K562 (cell line): ENCODE results near the gene STUB1. TPM values are rescaled to one million over a fixed set of nuclear protein-coding genes. Genes with fewer than 3 reads are reported as not detected.

Experiments used
- ATAC-seq: fragments of 200-7000 bp; cut with Tn5 transposase; 3 replicates; pipeline ENCODE4 v1.9.1; 2020; ENCODE audit warnings: moderate library complexity
- BruUV-seq: library from RNA; stranded (reverse); fragments of 400-500 nt; replicated peaks from 2 replicates; lab custom pipeline; 2021; lab: Mats Ljungman, UMichigan
- CTCF ChIA-PET: fragments of 300-600 bp; formaldehyde crosslinking; extraction: SDS; loops from one replicate; lab custom pipeline; 2021; ENCODE audit warnings: low intra/inter-chr PET ratio; lab: Yijun Ruan, JAX
- POLR2A ChIA-PET: fragments of 300-600, 350-650 bp; sonication (Branson Sonifier 250); formaldehyde crosslinking; extraction: SDS; loops from one replicate; lab custom pipeline; 2021; ENCODE audit warnings: antibody characterized with exemption, inconsistent platforms; lab: Yijun Ruan, JAX
- DNase-seq, 4 experiments: peaks; one replicate each; pipeline versions ENCODE4 v3.0.0 to v3.0.0-alpha.2; 2011 to 2018; ENCODE audit warnings: low spot score in 3 of 4, mixed read lengths in 3 of 4; ENCODE audit errors: extremely low read depth in 1 of 4
- FAIRE-seq: peaks from 2 replicates; lab custom pipeline; 2011; peaks lifted over from hg19 to GRCh38; lab: Jason Lieb, UNC
- H2AFZ ChIP-seq: 2 replicates; pipeline ENCODE4 v1.6.0; 2011; ENCODE audit warnings: low read depth, low read length, control low read depth, inconsistent platforms
- H3K27ac ChIP-seq: fragments of 200-600 bp; 3 replicates; pipeline ENCODE4 v1.8.0; 2011; ENCODE audit warnings: low read depth, mild to moderate bottlenecking, control low read depth, inconsistent platforms, low read length, moderate library complexity, mixed read lengths; ENCODE audit errors: extremely low read depth
- H3K27me3 ChIP-seq, 2 experiments: fragments of 300-600 bp in 1 of 2; 2 replicates in 1 of 2; 3 replicates in 1 of 2; pipeline versions ENCODE4 v1.6.0 to v1.8.0; 2011; ENCODE audit warnings: inconsistent platforms in 2 of 2, low read length in 2 of 2, mild to moderate bottlenecking in 1 of 2, mixed read lengths in 1 of 2, moderate library complexity in 1 of 2; ENCODE audit not compliant: control insufficient read depth in 2 of 2, insufficient read depth in 2 of 2
- H3K36me3 ChIP-seq: fragments of 300-600 bp; 3 replicates; pipeline ENCODE4 v1.8.0; 2011; ENCODE audit warnings: mild to moderate bottlenecking, low read length, inconsistent platforms; ENCODE audit not compliant: control insufficient read depth, insufficient read depth
- H3K4me1 ChIP-seq, 2 experiments: fragments of 200-600 bp in 1 of 2; replicated peaks in 1 of 2; 2 replicates in 1 of 2; 3 replicates in 1 of 2; pipeline versions ENCODE4 v1.5.1 to v1.8.0; 2011; ENCODE audit warnings: inconsistent platforms in 2 of 2, low read length in 2 of 2, mild to moderate bottlenecking in 1 of 2, mixed read lengths in 1 of 2, moderate library complexity in 1 of 2; ENCODE audit not compliant: control insufficient read depth in 2 of 2, insufficient read depth in 2 of 2
- H3K4me2 ChIP-seq: 2 replicates; pipeline ENCODE4 v1.6.1; 2011; ENCODE audit warnings: low read length, control low read depth, inconsistent platforms, mixed read lengths; ENCODE audit not compliant: insufficient read depth
- H3K4me3 ChIP-seq: fragments of 200-600 bp; sonication (generic), shearing (Covaris generic); 2 replicates; pipeline ENCODE4 v1.5.1; 2016; ENCODE audit warnings: control low read depth, inconsistent platforms
- H3K79me2 ChIP-seq: fragments of 200-600 bp; 3 replicates; pipeline ENCODE4 v1.8.0; 2011; ENCODE audit warnings: low read length, inconsistent platforms; ENCODE audit not compliant: control insufficient read depth, insufficient read depth
- H3K9ac ChIP-seq, 2 experiments: 2 replicates each; pipeline versions ENCODE4 v1.6.0 to v1.6.1; 2011; ENCODE audit warnings: low read depth in 2 of 2, low read length in 2 of 2, control low read depth in 1 of 2, inconsistent platforms in 1 of 2, mild to moderate bottlenecking in 1 of 2, mixed read lengths in 1 of 2; ENCODE audit not compliant: insufficient read depth in 1 of 2
- H3K9me1 ChIP-seq: one replicate; pipeline ENCODE4 v1.6.0; 2011; ENCODE audit warnings: inconsistent platforms, mild to moderate bottlenecking, low read length, moderate library complexity; ENCODE audit not compliant: control insufficient read depth, insufficient read depth
- H3K9me3 ChIP-seq: replicated peaks from 2 replicates; pipeline ENCODE4 v1.5.1; 2011; ENCODE audit warnings: low read depth, low read length, inconsistent platforms; ENCODE audit not compliant: control insufficient read depth, insufficient read depth
- H4K20me1 ChIP-seq: replicated peaks from 2 replicates; pipeline ENCODE4 v1.6.1; 2011; ENCODE audit warnings: low read length, inconsistent platforms, mixed read lengths; ENCODE audit not compliant: control insufficient read depth, insufficient read depth
- CBX1 ChIP-seq: sonication (generic); IDR thresholded peaks from 2 replicates; pipeline ENCODE4 v1.6.1; 2016; ENCODE audit warnings: antibody characterized with exemption, low read depth, mild to moderate bottlenecking
- CHD4 ChIP-seq: fragments of 200-600 bp; sonication (generic); IDR thresholded peaks from 3 replicates; pipeline ENCODE4 v1.6.1; 2012; ENCODE audit warnings: low read depth, mild to moderate bottlenecking, mixed read lengths, low read length, inconsistent platforms; ENCODE audit not compliant: insufficient read depth, insufficient replicate concordance, poor library complexity, severe bottlenecking
- ESRRB ChIP-seq: fragments of 250-450 bp; sonication (Bioruptor Pico); IDR thresholded peaks from 2 replicates; pipeline ENCODE4 v1.5.0; 2020; ENCODE audit warnings: mild to moderate bottlenecking, moderate library complexity, borderline replicate concordance
- KLF1 ChIP-seq: fragments of 450-650 bp; IDR thresholded peaks from 2 replicates; pipeline ENCODE4 v1.6.1; 2016; ENCODE audit warnings: missing genetic modification characterization, missing compliant biosample characterization
- NR2F6 ChIP-seq: fragments of 450-650 bp; formaldehyde crosslinking; IDR thresholded peaks from 2 replicates; pipeline ENCODE4 v1.4.0; 2020; ENCODE audit warnings: mild to moderate bottlenecking
- POLR2AphosphoS5 ChIP-seq: IDR thresholded peaks from 2 replicates; pipeline ENCODE4 v1.6.1; 2011; ENCODE audit warnings: mild to moderate bottlenecking, low read depth, low read length, moderate library complexity; ENCODE audit not compliant: control insufficient read depth, insufficient read depth
- POLR2G ChIP-seq: fragments of 200-400 bp; formaldehyde crosslinking; IDR thresholded peaks from 2 replicates; pipeline ENCODE4 v1.6.1; 2017; ENCODE audit warnings: low read depth, mild to moderate bottlenecking, antibody characterized with exemption, low read length, moderate library complexity
- RBM25 ChIP-seq: fragments of 200-400 bp; formaldehyde crosslinking; IDR thresholded peaks from 2 replicates; pipeline ENCODE4 v1.6.1; 2018; ENCODE audit warnings: low read length, low read depth, moderate library complexity; ENCODE audit not compliant: severe bottlenecking
- RCOR1 ChIP-seq, 2 experiments: IDR thresholded peaks; 2 replicates each; pipeline ENCODE4 v1.6.1; 2012; ENCODE audit warnings: low read depth in 2 of 2, low read length in 2 of 2, borderline replicate concordance in 1 of 2, improper control_type of control experiment in 1 of 2
- SRSF1 ChIP-seq: fragments of 200-400 bp; formaldehyde crosslinking; IDR thresholded peaks from 2 replicates; pipeline ENCODE4 v1.6.1; 2017; ENCODE audit warnings: mild to moderate bottlenecking, low read depth, low read length, moderate library complexity
- TRIM24 ChIP-seq, 2 experiments: fragments of 450-650 bp; IDR thresholded peaks; 2 replicates each; pipeline ENCODE4 v1.6.1; 2016
- VEZF1 ChIP-seq: fragments of 200-800 bp; sonication (Bioruptor generic); IDR thresholded peaks from 2 replicates; pipeline ENCODE4 v1.6.1; 2017; ENCODE audit warnings: missing genetic modification characterization, missing compliant biosample characterization
- ZBTB33 ChIP-seq: sonication (generic); formaldehyde crosslinking; IDR thresholded peaks from 2 replicates; pipeline ENCODE4 v1.8.1; 2023; ENCODE audit warnings: mild to moderate bottlenecking, missing genetic modification reagents
- ZNF57 ChIP-seq: fragments of 450-650 bp; formaldehyde crosslinking; IDR thresholded peaks from 2 replicates; pipeline ENCODE4 v1.4.0; 2020; ENCODE audit warnings: mild to moderate bottlenecking, moderate library complexity
- WGBS: fragments of 100-300 bp; shearing (Covaris generic); methylation state at CpG from one replicate; pipeline ENCODE4 v1.1.6; 2016; ENCODE audit warnings: low coverage, mixed read lengths; ENCODE audit not compliant: insufficient coverage; ENCODE audit errors: missing lambda C conversion rate; 5-methylcytosine and 5-hydroxymethylcytosine counted together
- in situ Hi-C: fragments of 300-500 bp; cut with MboI; formaldehyde crosslinking; loops from 4 replicates; pipeline ENCODE4 v1.15.0; 2018; ENCODE audit warnings: inconsistent platforms, mixed read lengths
- intact Hi-C: fragments of 100-400 bp; cut with micrococcal nuclease; formaldehyde crosslinking; loops from 2 replicates; pipeline ENCODE4 v1.14.2; 2022
- polyA plus RNA-seq, 8 experiments: library from polyadenylated mRNA; depleted of rRNA in 4 of 8; stranded (reverse) in 5 of 8; unstranded in 3 of 8; fragments of >200 nt; fragmentation: Nextera tagmentation in 2 of 8; fragmentation: Illumina TruSeq in 1 of 8; extraction: Ambion mirVana in 2 of 8; extraction: Trizol in 1 of 8; gene quantifications; 2 replicates each; pipeline versions ENCODE4 v1.2.1 to v1.2.3, GENCODE V29; 2011 to 2014; ENCODE audit warnings: inconsistent platforms in 1 of 8, missing spikeins in 1 of 8
- total RNA-seq, 7 experiments: library from RNA; depleted of rRNA in 6 of 7; stranded (reverse); fragments of >200 nt in 6 of 7; fragmentation: Illumina TruSeq in 2 of 7; extraction: Trizol in 2 of 7; gene quantifications; 2 replicates each; pipeline versions ENCODE4 v1.2.1 to v1.2.3, GENCODE V29; 2011 to 2021; ENCODE audit warnings: low replicate concordance in 1 of 7

STUB1 gene
- total and polyA plus RNA-seq, 9 of the 15 experiments (the other 6 are each of a cell fraction or from before 2014, with no cell fraction given) = 10.6 to 251 (median 152) TPM

GRCh38 chr16:721765-722540, 41.7 kb downstream of the STUB1 start (continued):
- TF ChIP-seq ESRRB = no peak
- TF ChIP-seq NR2F6 (CRISPR knock-in tag) = no peak
- TF ChIP-seq, all 486 proteins: peak for 28

- Histone ChIP-seq H3K36me3 (peaks cover 23% of the 10 kb centered on the region; the same call in 2 of the 3 replicates), H3K27me3 (no peaks in the 10 kb centered on the region), H3K79me2 (peaks cover 50% of the 10 kb centered on the region), H3K27ac (no peak overlapping the region), H3K9me1 (peaks cover 3% of the 10 kb centered on the region), H3K4me3 (peak overlapping the region; percentile 100; the same call in 1 of the 2 replicates), H3K4me2 (peak overlapping the region; percentile 90), H3K4me1 (peaks cover 14 to 96% of the 10 kb centered on the region in 2 experiments; a peak in 4 of 5 replicates), H2AFZ (no peak overlapping the region), H4K20me1 (no peaks in the 10 kb centered on the region; the same call in 1 of the 2 replicates), H3K9me3 (no peaks in the 10 kb centered on the region), H3K9ac (peak overlapping the region; percentile 96 to 99; a peak in 3 of 4 replicates)
- DNase-seq (peak in 1 of 4 experiments; percentile 35), FAIRE-seq (no peak), ATAC-seq (no peak)
- intact Hi-C loops (no loop called here), in situ Hi-C loops (no loop called here)
- POLR2A ChIA-PET = interaction anchor here (0.6 to 4.5 kb wide), 3 partner anchors 14 to 370 kb away, joined by 3 to 25 read pairs (median 3); no protein-coding TSS in a partner anchor
- CTCF ChIA-PET = no interaction called here
- 81% methylated on average over 15 of the region's 24 CpGs for WGBS
- no TSS peak for BruUV-seq
- peak; percentile 8; the same call in 1 of the 2 replicates for TF ChIP-seq POLR2AphosphoS5
- TF ChIP-seq ZBTB33 (CRISPR knock-in tag) = peak; percentile 62
- TF ChIP-seq KLF1 = no peak
- TF ChIP-seq RCOR1 (IDR thresholded peaks at IDR 0.05; ENCODE audit: borderline replicate concordance in 1 of 2, low read depth in 2 of 2, low read length in 2 of 2) = peak in 1 of 2 experiments; percentile 9; a peak in 1 of 4 replicates
- no peak for TF ChIP-seq TRIM24 (IDR thresholded peaks at IDR 0.05)
- peak; percentile 69 for TF ChIP-seq RBM25
- peak; percentile 18; the same call in 1 of the 2 replicates for TF ChIP-seq VEZF1
- TF ChIP-seq SRSF1 = no peak
- TF ChIP-seq CBX1 = peak; percentile 39; the same call in 1 of the 2 replicates
- TF ChIP-seq ZNF57 = no peak
- no peak for TF ChIP-seq CHD4
- TF ChIP-seq POLR2G = peak; percentile 60; the same call in 1 of the 2 replicates
Measured at GRCh38 chr16:722835-723633, 42.8 kb downstream of the STUB1 start.
